Measurements from ENCODE around the gene ALDH7A1. TPM values are rescaled to one million over a fixed set of nuclear protein-coding genes. Genes with fewer than 3 reads are reported as not detected.

ALDH7A1 gene
- total RNA-seq, 3 donors from 2014 or later: 39.4 to 46.1 (median 41.6) TPM

GRCh38 chr5:126595486-126596083, 566 bp upstream of the ALDH7A1 start:
- H3K4me3 ChIP-seq: no peak overlapping the region
- TF ChIP-seq CTCF (IDR thresholded peaks at IDR 0.05): no peak
- DNase-seq (no peak), ATAC-seq (no peak)
- no peaks in the 10 kb centered on the region for H3K9me3 ChIP-seq
- intact Hi-C loops (cut with DNase I, micrococcal nuclease): no loop called here
- H3K36me3 ChIP-seq (ENCODE audit: low read depth): no peaks in the 10 kb centered on the region
- peaks cover 28% of the 10 kb centered on the region for H3K4me1 ChIP-seq (ENCODE audit: low read depth)

- Histone ChIP-seq H3K4me3 (no peak overlapping the region), H3K4me1 (ENCODE audit: low read depth) (peaks cover 16% of the 10 kb centered on the region), H3K36me3 (ENCODE audit: low read depth) (no peaks in the 10 kb centered on the region), H3K9me3 (no peaks in the 10 kb centered on the region)
- TF ChIP-seq CTCF (IDR thresholded peaks at IDR 0.05): no peak
- intact Hi-C loops (cut with DNase I, micrococcal nuclease): no loop called here
- ATAC-seq (no peak), DNase-seq (no peak)
Observed at GRCh38 chr5:126591549-126591948, 3.5 kb downstream of the ALDH7A1 start.

GRCh38 chr5:126589536-126590297, 5.3 kb downstream of the ALDH7A1 start:
- no peaks in the 10 kb centered on the region for H3K9me3 ChIP-seq
- H3K4me3 ChIP-seq: no peak overlapping the region
- H3K4me1 ChIP-seq (ENCODE audit: low read depth): peaks cover 16% of the 10 kb centered on the region
- H3K36me3 ChIP-seq (ENCODE audit: low read depth): no peaks in the 10 kb centered on the region
- ATAC-seq: no peak
- intact Hi-C loops (cut with DNase I, micrococcal nuclease): no loop called here
- TF ChIP-seq CTCF (IDR thresholded peaks at IDR 0.05): no peak
- no peak for DNase-seq

- DNase-seq (no peak), ATAC-seq (no peak)
- Histone ChIP-seq H3K9me3 (no peaks in the 10 kb centered on the region), H3K4me1 (ENCODE audit: low read depth) (peaks cover 3% of the 10 kb centered on the region), H3K4me3 (no peak overlapping the region), H3K36me3 (ENCODE audit: low read depth) (no peaks in the 10 kb centered on the region)
- intact Hi-C loops (cut with DNase I, micrococcal nuclease): no loop called here
- TF ChIP-seq CTCF (IDR thresholded peaks at IDR 0.05): no peak
Observed at GRCh38 chr5:126587551-126588390, 7.2 kb downstream of the ALDH7A1 start.

- no peak for DNase-seq
- intact Hi-C loops (cut with DNase I, micrococcal nuclease): no loop called here
- no peak for ATAC-seq
- Histone ChIP-seq H3K36me3 (ENCODE audit: low read depth) (no peaks in the 10 kb centered on the region), H3K9me3 (no peaks in the 10 kb centered on the region), H3K4me1 (ENCODE audit: low read depth) (no peaks in the 10 kb centered on the region), H3K4me3 (no peak overlapping the region)
- TF ChIP-seq CTCF (IDR thresholded peaks at IDR 0.05): no peak
Observed at GRCh38 chr5:126583761-126584160, 11.3 kb downstream of the ALDH7A1 start.

All from mucosa of descending colon (tissue), 3 donors.